Activated CD8-positive, alpha-beta memory T cell treated with anti-CD3 and anti-CD28 coated beads, Interleukin-2, amount 50 U/mL, for 1 hour (primary cell): ENCODE results near the gene MED13L.
"Not testable (repeated sequence)": the region's sequence is repeated elsewhere in the genome, so short reads cannot be mapped to it uniquely, and the experiment has no call there.

Source experiments
- DNase-seq: peaks from one replicate; pipeline ENCODE4 v3.0.0-alpha.2; 2020; ENCODE audit errors: extremely low read depth

The MED13L gene

DNA sequence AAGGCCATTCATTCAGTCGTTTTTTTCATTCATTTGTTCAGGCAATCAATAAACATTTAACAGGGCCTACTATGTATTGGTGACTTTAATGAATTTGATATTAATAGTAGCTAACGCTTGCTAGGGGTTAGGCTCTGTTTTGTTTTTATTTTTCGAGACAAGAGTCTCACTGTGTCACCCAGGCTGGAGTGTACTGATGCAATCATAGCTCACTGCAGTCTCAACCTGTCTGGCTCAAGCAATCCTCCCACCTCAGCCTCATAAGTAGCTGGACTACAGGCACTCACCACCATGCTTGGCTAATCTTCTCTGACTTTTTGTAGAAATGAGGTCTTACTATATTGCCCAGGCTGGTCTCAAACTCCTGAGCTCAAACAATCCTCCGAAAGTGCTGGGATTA is 25.6 kb upstream of the MED13L start:
- DNase-seq, result no peak

DNA sequence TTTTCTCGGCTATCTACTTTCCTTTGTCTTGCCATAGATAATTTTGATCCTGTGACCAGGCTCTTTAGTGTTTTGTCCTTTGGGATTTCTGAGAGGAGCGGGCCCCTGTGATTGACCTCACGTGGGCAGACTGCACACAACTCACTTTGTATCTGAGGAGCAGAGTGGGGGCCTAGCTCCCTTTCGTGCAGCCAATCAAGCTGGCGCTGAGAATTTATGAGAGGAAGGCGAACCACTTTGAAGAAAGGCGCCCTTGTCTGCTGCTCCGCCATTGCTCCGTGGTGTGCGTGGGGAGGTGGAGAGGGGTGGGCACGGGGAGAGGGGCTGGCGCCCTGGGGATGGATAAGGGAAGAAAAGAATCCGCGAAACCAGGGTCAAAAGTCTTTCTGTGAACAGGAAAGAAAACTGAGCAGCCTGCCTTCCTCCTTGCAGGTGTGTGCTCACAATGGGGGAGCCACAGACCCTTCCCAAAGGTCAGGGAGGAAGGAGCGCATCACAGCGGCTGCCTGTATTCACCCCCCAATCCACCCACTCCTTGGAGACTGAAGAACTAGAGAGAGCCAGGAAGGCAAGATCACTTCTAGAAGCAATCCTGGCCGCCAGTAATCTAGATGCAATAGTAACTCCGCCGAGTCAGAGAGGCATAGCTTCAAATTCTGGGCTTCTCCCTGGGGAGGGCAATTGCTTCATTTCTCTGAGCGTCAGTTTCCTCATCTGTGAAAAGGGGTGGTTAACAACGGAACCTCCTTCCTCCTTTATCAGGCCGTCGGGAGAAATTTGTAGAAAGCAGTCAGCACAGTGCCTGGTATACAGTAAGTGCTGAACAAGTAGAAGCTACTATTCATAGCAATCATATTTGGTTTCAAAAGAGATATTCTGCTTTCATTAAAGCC is 24.9 kb upstream of the MED13L start:
- no peak for DNase-seq

DNA sequence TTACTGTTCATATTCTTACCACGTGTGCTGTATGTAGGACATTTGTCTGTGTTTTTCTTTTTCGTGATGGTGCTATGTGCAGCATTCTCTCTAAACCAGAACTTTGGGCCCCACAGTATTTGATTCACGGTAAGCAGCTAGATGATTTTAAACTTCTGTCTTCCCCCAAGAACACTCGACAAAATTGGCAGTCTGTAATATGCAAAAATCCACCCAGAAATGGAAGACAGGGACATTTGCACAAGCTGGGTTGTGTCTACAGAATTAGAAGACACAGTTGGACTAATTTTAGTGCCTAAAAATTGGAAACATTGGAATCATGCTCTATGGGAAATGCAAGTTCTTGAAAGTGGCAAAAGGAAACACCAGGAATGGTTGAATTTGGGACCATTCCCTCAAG is 24.1 kb upstream of the MED13L start:
- no peak for DNase-seq

DNA sequence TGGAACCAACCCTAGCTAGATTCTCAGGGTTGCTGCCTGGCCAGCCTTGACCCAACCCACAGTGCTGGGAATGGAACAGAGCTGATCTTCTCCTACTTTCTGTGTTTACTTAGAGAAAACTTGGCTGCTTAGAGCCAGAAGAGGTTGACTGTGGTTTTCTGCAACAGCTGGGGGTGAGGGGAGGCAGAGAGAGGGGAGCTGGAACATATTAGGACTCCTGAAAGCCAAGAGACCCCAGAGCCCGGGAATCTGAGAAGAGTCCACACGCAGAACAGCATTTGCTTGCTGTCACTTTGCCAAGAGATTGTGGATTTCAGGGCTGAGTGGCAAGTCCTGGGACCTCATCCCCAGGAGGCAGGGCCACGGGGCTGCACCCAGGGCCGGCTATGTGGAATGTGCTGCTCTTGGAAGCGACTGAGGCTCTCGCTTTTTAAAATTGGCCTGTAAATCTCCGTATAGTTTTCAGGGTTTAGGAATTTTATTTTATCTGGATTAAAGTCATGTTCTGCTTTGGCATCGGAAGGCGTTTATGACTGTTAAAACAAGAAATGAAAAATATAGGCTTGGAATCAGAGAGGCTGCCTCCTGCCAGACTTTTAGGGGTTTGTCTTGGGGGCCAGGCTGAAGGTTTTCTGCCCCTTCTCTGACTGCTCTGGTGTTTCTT is 22.3 kb upstream of the MED13L start:
- DNase-seq, result no peak

DNA sequence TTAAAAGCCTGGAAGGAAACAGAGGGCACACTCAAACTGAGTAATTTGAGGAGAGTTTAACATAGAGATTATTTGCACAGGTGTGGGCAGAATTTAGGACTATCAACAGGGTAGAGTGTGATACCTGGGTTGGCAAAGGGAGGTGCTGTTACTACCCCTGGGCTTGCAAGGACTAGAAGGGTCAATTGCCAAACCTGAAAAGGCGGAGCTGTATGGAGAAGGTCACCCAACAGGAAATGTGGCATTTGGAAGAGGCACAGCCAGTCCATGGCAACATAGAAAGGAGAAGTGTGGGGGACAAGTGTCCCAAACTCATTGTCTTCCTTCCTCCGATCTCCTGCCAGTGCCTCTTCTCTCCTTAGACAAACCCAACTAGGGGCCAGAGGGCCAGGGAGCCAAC is 21.6 kb upstream of the MED13L start:
- DNase-seq, result no peak

DNA sequence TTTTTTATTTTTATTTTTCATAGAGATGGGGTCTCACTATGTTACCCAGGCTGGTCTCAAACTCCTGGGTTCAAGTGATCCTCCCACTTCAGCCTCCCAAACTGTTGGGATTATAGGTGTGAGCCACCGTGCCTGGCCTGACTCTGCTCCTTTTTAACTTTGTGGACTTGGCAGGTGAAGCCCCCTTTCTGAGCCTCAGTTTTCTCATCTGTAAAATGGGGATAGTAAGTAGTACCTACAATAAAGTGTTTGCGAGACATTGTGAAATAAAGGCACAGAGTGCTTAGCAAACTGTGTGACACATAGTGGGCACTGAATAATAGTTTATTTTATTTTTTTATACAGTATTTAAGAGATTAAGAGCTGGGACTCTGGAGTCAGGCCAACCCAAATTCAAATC is 21.1 kb upstream of the MED13L start:
- DNase-seq, result no peak

DNA sequence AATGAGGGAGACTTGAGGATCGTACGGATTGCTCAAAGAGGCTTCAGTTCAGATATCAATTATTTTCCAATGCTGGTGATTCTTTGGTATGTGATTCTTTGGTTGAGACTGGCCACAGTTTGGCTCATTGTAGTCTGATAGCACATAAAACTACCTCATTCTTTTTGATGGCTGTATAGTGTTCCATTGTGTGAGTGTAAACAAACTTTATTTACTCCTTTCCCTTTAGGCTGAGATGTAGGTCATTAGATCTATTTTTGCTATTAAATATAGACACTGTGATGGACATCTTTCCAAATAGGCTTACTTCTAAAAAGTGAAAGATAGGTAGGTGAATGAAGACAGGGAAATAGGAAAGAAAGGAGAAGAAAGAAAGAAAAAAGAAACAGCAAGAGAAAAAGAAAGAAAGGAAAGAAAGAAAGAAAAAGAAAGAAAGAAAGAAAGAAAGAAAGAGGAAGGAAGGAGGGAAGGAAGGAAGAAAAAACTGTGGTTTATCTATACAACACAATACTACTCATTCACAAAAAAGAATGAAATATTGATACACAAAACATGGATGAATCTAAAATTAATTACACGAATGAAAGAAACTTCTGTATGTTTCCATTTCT is 19.8 kb upstream of the MED13L start:
- no peak for DNase-seq

DNA sequence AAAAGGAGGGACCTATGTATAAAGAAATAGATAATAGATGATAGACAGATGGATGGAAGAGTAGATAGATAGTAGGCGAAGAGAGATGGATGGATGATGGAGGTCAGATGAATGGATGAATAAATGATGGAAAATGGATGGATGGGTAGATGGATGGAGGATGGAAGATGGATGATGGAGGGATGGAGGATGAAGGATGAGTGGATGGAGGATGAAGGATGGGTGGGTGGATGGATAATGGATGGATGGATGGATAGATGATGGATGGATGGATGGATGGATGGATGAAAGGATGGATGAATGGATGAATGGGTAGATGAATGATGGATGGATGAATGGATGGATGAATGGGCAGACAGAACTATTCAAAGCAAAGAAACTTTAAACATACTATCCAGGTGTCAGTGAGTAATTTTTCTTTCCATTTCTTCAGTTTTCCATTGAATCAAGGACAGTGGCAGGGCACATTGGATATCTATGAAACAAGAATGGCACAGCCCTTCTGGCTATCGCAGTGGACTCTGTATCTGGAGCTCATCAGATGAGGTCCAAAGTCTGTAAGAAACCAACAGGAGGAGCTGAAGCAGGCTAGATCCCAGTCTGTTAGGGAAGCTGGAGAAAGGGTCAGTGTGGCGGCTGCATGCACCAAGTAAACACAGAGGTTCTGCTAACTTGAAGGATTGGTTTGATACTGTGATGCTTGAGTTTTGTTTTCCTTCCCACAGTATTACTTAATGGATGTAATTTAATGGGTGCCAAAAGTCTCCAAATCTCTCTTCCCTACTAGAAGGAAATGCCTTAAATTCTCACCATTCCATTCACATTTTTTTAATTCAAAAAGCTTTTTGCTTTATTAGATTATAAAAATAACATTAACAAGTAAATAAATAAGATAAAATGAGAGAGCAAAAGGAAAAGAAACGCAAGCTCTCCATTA is 18.1 kb upstream of the MED13L start:
- no peak for DNase-seq

DNA sequence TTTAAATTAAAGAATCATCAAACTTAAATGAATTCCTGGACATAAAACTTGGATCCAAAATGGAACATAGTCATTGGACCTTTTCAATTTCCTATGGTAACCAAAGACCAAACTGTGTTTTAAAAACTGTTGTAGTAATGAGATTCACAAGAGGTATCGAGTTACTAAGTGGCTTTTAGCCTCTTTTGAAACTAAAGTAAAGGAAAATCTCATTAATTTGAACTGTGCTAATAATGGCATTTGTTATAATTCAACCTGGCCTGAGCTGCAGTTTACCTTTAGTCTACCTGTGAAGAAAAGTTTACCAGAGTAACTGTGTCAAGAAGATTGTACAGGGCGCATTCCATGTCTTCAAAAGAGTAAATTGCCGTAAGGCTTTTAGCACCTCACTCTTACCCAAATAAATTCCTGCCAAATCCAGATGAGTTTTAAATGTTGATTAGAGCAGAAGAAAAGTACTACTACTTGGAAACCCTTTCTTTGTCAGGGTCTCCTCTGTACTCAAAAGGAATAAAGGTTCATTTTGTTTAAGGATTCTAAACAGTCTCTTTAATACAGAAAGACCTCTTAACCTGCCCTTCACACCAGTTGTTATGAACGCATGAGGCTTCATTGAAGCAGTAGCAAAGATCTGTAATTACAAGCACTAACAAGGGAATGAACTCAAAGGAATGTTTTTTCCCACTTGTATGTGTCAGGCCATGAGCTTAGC is 17.1 kb upstream of the MED13L start:
- DNase-seq, result no peak

DNA sequence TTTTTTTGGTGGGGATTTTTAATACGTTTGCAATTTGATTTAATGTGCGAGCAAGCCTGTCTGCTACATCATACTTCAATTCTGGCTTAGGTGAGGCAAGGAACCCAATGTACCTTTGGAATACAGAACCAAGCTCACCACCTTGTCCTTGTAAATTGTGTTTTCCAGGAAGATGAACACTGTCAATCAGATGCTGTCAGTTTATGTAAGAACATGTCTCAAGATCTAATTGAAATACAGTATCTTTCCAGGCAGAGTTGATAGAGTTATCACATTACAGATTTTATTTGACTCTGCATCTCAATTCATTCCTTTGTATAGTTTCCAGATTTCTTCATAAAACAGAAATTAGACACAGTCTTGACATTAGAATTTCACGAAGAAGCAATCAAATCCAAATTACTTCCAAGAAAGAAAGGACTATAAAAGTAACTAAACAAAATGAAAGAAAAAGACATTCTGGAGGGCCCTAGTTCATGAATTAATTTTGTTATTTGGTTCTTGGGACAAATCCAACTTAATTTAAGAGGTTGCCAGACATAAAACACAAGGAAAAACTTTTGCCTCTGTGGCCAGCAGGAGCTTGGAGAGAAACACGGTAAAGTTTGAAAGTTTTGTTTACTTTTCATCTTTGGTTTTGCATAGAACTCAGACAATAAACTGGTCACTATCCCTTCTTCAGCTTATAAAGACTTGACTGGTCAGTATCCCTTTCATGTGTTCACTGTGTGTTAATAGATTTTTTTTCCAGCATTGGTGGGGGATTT is 16.4 kb upstream of the MED13L start:
- no peak for DNase-seq

DNA sequence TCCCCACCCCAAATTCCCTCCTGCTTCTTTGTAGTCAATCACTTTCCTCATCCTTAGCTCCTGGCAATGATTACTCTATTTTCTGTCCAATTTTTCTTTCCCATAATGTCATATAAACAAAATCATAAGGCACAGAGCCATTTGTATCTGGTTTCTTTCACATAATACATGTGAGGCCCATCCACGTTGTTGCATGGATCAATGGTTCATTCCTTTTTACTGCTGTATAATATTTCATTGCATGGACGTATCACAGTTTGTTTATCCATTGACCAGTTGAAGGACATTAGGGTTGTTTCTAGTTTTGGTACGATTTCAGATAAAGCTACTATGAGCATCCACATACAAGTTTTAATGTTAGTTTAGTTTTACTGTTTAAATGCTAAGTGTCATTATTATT is 13.7 kb upstream of the MED13L start:
- DNase-seq, result no peak

DNA sequence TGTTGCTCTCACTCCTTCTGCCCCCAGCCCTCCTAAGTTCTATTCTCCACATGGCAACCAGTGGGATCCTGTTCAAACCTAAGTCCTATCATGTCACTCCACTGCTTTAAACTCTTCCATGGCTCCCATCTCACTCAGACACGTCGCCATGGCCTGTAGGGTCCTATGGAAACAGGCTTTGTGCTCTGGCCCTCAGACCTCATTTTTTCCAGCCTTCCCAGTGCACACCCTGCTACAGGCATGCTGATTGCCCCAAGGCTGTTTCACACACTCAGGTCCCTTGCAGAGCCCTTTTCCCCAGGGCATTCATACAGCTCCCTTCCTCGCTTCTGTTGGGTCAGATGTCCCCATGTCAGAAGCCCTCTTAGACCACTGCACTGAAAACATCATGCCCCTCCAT is 11.2 kb upstream of the MED13L start:
- DNase-seq, result no peak

DNA sequence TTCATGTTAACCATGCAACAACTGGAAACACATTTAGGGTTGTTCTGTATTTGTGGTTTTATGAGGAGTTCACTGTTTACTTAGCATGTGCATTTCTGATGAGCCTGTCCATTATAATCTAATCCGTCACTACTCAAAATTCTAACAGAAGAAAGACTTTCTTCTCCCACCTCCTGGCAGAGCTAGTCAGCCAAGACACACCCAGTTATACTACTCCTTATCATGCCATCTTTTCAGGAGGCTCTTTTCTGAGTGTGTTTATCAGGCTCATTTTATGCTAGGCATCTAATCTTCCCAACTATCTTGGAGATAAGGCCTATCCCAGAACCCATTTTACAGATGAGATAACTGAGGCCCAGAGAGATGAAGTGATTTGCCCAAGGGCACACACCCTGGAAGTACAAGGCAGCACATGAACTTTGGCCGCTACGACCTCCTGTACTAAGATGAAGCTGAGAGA is 10.4 kb upstream of the MED13L start:
- no peak for DNase-seq

DNA sequence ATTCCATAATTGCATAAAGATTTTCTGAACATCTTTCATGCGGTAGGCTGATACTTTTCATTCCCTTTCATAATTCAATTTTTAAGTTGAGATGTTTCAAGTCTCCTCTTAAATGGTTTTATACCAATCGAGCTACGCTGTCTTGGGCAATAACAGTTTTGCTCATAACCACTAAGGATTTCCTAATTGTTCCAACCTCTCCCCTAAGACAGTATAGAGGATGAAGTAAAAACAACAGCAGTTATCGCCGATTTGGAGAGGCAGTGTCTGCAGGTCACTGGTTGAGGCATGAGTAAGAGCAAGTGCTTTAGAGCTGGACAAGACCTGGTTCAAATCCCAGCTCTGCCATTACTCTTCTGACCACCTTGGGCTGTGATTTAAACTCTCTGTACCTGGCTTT is 6.9 kb upstream of the MED13L start:
- DNase-seq, result no peak

DNA sequence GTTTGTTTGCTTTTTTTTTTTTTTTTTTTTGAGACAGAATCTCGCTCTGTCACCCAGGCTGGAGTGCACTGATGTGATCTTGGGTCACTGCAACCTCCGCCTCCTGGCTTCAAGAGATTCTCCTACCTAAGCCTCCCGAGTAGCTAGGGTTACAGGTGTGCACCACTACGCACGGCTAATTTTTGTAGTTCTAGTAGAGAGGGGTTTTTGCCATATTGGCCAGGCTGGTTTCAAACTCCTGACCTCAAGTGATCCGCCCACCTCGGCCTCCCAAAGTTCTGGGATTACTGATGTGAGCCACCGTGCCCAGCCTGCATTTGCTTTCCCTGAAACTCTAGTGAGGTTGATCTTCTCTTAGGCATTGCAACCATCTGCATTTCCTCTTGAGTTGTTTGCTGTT is 6.4 kb upstream of the MED13L start:
- DNase-seq, result not testable (repeated sequence)

DNA sequence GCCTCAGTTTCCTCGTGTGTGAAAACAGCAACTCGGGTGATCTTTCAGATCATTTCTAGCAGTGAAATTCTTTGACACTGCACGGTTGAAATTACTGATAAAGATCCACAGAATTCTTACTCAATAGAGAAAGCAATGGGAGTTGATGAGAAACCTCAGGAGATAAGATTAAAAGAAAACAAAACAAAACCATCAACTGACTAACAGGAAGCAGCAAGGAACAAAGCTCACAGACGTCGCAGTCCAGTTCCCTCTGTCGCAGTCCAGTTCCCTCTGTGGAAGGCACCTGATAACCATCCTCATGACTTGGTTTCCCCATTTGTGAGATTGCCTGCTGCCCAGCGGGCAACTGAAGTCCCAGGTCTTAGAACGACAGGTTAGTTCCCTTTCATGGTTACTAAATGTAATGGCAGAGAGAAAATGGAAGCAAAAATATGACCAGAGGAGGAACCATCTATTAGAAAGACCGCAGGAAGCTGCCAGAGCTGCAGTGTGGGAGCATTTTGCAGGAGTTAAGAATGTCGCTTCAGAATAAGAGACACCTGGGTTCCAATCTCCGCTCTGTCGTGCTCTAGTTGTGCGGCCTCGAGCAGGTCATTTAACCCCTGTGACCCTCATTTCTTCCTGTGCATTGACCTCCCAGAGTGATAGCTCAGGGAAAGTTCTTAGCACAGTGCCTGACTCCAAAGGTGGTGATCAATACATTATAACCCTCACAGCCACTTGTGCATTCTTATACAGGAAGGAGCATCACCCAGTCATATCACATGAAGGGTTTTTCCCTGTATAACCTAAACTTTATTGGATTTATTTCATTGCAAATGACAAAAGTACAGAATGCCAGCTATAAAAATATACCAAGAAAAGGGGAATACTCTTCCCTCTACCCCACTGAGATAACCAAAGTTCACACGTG is 5.1 kb upstream of the MED13L start:
- DNase-seq, result no peak

DNA sequence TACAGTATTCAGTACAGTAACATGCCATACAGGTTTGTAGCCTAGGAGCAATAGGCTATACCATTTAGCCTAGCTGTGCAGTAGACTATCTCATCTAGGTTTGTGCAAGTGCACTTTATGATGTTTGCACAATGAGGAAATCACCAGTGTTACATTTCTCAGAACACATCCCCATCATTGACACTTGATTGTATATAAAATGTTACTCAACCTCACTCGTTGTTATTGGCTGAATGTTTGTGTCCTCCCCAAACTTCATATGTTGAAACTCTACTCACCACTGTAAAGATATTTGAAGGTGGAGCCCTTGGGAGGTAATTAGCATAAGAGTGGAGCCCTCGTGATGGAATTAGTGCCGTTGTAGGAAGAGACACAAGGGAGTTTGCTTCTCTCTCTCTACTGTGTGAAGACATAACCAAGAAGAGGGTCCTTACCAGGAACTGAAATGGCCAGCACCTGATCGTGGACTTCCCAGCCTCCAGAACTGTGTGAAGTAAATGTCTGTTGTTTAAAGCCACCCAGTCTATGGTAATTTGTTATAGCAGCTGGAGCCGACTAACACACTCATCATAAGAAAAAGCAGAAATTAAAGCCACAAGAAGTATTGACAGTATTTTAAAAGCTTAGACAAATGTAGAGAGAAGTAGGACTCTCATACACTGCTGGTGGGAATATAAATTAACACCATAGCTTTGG is 3.2 kb upstream of the MED13L start:
- DNase-seq, result no peak

DNA sequence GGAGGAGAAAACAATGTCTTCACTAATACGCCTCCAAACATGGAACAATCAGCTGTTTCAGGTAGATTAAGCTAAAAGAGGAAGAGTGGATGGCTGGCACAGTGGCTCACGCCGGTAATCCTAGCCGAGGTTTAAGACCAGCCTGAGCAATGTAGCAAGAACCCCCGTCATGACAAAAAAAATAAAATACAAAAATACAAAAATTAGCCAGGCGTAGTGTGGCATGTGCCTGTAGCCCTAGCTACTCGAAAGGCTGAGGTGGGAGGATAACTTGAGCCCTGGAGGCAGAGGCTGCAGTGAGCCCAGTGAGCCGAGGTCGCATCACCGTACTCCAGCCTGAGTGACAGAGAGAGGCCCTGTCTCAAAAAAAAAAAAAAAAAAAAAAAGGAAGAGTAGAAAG is 1.2 kb upstream of the MED13L start:
- DNase-seq, result no peak

DNA sequence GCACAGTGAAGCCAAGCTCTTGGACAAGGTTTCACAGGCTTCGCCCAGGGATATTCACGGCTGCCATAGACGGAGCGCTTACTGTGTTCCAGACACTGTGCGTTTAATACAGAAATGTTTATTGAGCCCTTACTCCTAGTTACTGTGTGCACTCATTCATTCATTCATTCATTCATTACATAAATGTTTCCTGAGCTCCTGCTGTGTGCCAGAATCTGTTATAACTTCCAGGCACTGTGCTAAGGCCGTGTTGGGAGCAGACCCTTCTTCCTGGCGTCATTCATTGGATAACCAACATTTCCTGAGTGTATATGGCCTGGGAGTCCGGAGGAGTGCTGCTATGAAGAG is 760 bp upstream of the MED13L start:
- DNase-seq, result no peak
